MCF 10A (cell line): ENCODE data around the gene PROX1. TPM values are rescaled to one million over a fixed set of nuclear protein-coding genes. Genes with fewer than 3 reads are reported as not detected.

Experiments used
- BruUV-seq: library from RNA; stranded (reverse); fragments of 400-500 nt; replicated peaks from 2 replicates; lab custom pipeline; 2021; lab: Mats Ljungman, UMichigan
- CTCF ChIA-PET: fragments of 300-600 bp; sonication (Branson Sonifier 250); formaldehyde crosslinking; extraction: SDS; loops from one replicate; lab custom pipeline; 2021; ENCODE audit warnings: antibody characterized with exemption, inconsistent platforms; lab: Yijun Ruan, JAX
- POLR2A ChIA-PET: fragments of 300-600, 350-650 bp; sonication (Branson Sonifier 250); formaldehyde crosslinking; extraction: SDS; loops from one replicate; lab custom pipeline; 2020; ENCODE audit warnings: antibody characterized with exemption, inconsistent platforms; lab: Yijun Ruan, JAX
- DNase-seq: peaks from one replicate; pipeline ENCODE4 v3.0.0-alpha.2; 2018; ENCODE audit not compliant: unreplicated experiment
- H3K27ac Mint-ChIP-seq: one replicate; pipeline ENCODE4 v1.8.0; 2022; ENCODE audit warnings: mild to moderate bottlenecking, low read depth, mixed read lengths; ENCODE audit not compliant: unreplicated experiment
- H3K27me3 Mint-ChIP-seq: one replicate; pipeline ENCODE4 v1.8.0; 2022; ENCODE audit warnings: mixed read lengths; ENCODE audit not compliant: insufficient read depth, unreplicated experiment
- H3K36me3 Mint-ChIP-seq: one replicate; pipeline ENCODE4 v1.8.0; 2022; ENCODE audit warnings: mild to moderate bottlenecking, moderate library complexity, mixed read lengths; ENCODE audit not compliant: insufficient read depth, unreplicated experiment
- H3K4me1 Mint-ChIP-seq: one replicate; pipeline ENCODE4 v1.8.0; 2022; ENCODE audit warnings: mixed read lengths; ENCODE audit not compliant: insufficient read depth, unreplicated experiment
- H3K4me3 Mint-ChIP-seq: one replicate; pipeline ENCODE4 v1.8.0; 2022; ENCODE audit warnings: mild to moderate bottlenecking, moderate library complexity, mixed read lengths; ENCODE audit not compliant: unreplicated experiment
- H3K9me3 Mint-ChIP-seq: one replicate; pipeline ENCODE4 v1.8.0; 2022; ENCODE audit warnings: mixed read lengths; ENCODE audit not compliant: unreplicated experiment
- CTCF ChIP-seq: fragments of 200-600 bp; IDR thresholded peaks from one replicate; pipeline ENCODE4 v1.8.0; 2022; ENCODE audit warnings: antibody characterized with exemption, mild to moderate bottlenecking; ENCODE audit not compliant: unreplicated experiment
- intact Hi-C: fragments of 100-400 bp; cut with micrococcal nuclease; formaldehyde crosslinking; loops from 2 replicates; pipeline ENCODE4 v1.14.1; 2022
- total RNA-seq: library from RNA; stranded (reverse); gene quantifications from 2 replicates; pipeline ENCODE4 v1.2.3, GENCODE V29; 2022

Gene PROX1
- total RNA-seq, 1 experiment from 2014 or later, result 0.61 TPM

GRCh38 chr1:214075305-214075998, 87.7 kb downstream of the PROX1 start:
- no peaks in the 10 kb centered on the region for H3K36me3 Mint-ChIP-seq
- no peak for TF ChIP-seq CTCF
- ChIA-PET POLR2A (interaction anchor here (0.6 kb wide), 1 partner anchor 82 kb away, joined by 3 read pairs; no protein-coding TSS in a partner anchor), CTCF (interaction anchor here (0.7 to 1.4 kb wide), 4 partner anchors 10 to 1146 kb away, joined by 3 to 5 read pairs (median 3); no protein-coding TSS in a partner anchor)
- intact Hi-C loops, result no loop called here
- no TSS peak for BruUV-seq
- H3K9me3 Mint-ChIP-seq, result no peaks in the 10 kb centered on the region
- H3K27me3 Mint-ChIP-seq, result peaks cover 100% of the 10 kb centered on the region
- no peak for DNase-seq
- H3K4me1 Mint-ChIP-seq, result peaks cover 7% of the 10 kb centered on the region
- H3K4me3 Mint-ChIP-seq, result no peak overlapping the region
- no peak overlapping the region for H3K27ac Mint-ChIP-seq

GRCh38 chr1:214075999-214076707, 88.4 kb downstream of the PROX1 start:
- CTCF ChIA-PET, result interaction anchor here (0.6 to 1.4 kb wide), 6 partner anchors 9 to 1145 kb away, joined by 3 to 5 read pairs (median 3); no protein-coding TSS in a partner anchor
- no peak for TF ChIP-seq CTCF
- intact Hi-C loops, result no loop called here
- Mint-ChIP-seq H3K9me3 (no peaks in the 10 kb centered on the region), H3K27me3 (peaks cover 95% of the 10 kb centered on the region), H3K4me3 (no peak overlapping the region), H3K27ac (no peak overlapping the region), H3K36me3 (no peaks in the 10 kb centered on the region), H3K4me1 (peaks cover 7% of the 10 kb centered on the region)
- no peak for DNase-seq
- POLR2A ChIA-PET, result no interaction called here
- BruUV-seq, result no TSS peak

GRCh38 chr1:214076708-214077065, 88.9 kb downstream of the PROX1 start:
- peaks cover 90% of the 10 kb centered on the region for H3K27me3 Mint-ChIP-seq
- no TSS peak for BruUV-seq
- H3K4me1 Mint-ChIP-seq, result peaks cover 7% of the 10 kb centered on the region
- intact Hi-C loops, result no loop called here
- DNase-seq, result no peak
- H3K9me3 Mint-ChIP-seq, result no peaks in the 10 kb centered on the region
- no peak overlapping the region for H3K4me3 Mint-ChIP-seq
- no peak for TF ChIP-seq CTCF
- H3K27ac Mint-ChIP-seq, result no peak overlapping the region
- POLR2A ChIA-PET, result no interaction called here
- no peaks in the 10 kb centered on the region for H3K36me3 Mint-ChIP-seq
- CTCF ChIA-PET, result interaction anchor here (0.6 to 1.4 kb wide), 3 partner anchors 8 to 47 kb away, joined by 3 to 5 read pairs (median 4); no protein-coding TSS in a partner anchor

GRCh38 chr1:214078950-214079349, 91.2 kb downstream of the PROX1 start:
- H3K4me3 Mint-ChIP-seq, result no peak overlapping the region
- H3K36me3 Mint-ChIP-seq, result no peaks in the 10 kb centered on the region
- no TSS peak for BruUV-seq
- ChIA-PET POLR2A (no interaction called here), CTCF (interaction anchor here (1.0 kb wide), 1 partner anchor 559 kb away, joined by 4 read pairs; no protein-coding TSS in a partner anchor)
- H3K27ac Mint-ChIP-seq, result no peak overlapping the region
- H3K27me3 Mint-ChIP-seq, result peaks cover 67% of the 10 kb centered on the region
- intact Hi-C loops, result no loop called here
- no peak for TF ChIP-seq CTCF
- H3K9me3 Mint-ChIP-seq, result no peaks in the 10 kb centered on the region
- H3K4me1 Mint-ChIP-seq, result no peaks in the 10 kb centered on the region
- no peak for DNase-seq
